SU-DHL-6 (cell line): ENCODE measurements around the gene MCTP1.
"Not testable (repeated sequence)": the region's sequence is repeated elsewhere in the genome, so short reads cannot be mapped to it uniquely, and the experiment has no call there.

Experiments
- H2AFZ ChIP-seq: fragments of 200-600 bp; sonication (generic); 2 replicates; pipeline ENCODE4 v1.6.1; 2014; ENCODE audit warnings: low read depth, mild to moderate bottlenecking, moderate library complexity, mixed read lengths, antibody characterized with exemption, low read length; ENCODE audit not compliant: severe bottlenecking
- H3F3A ChIP-seq: fragments of 200-600 bp; shearing (Covaris generic); 2 replicates; pipeline ENCODE4 v1.6.0; 2016; ENCODE audit warnings: antibody characterized with exemption, mild to moderate bottlenecking; ENCODE audit not compliant: insufficient read depth
- H3K27ac ChIP-seq: fragments of 200-600 bp; sonication (generic); 2 replicates; pipeline ENCODE4 v1.5.1; 2016; ENCODE audit warnings: low read depth, mild to moderate bottlenecking, low read length, moderate library complexity, mixed read lengths
- H3K27me3 ChIP-seq: fragments of 200-600 bp; sonication (generic), shearing (Covaris generic); 2 replicates; pipeline ENCODE4 v1.6.0; 2014; ENCODE audit warnings: mild to moderate bottlenecking, low read length
- H3K36me3 ChIP-seq: fragments of 200-600 bp; sonication (generic); 2 replicates; pipeline ENCODE4 v1.6.1; 2014; ENCODE audit warnings: mild to moderate bottlenecking, low read length, mixed read lengths
- H3K4me2 ChIP-seq: fragments of 300-600, 200-600 bp; shearing (Covaris generic), sonication (generic); 2 replicates; pipeline ENCODE4 v1.6.0; 2014; ENCODE audit warnings: low read length, low read depth, mild to moderate bottlenecking; ENCODE audit not compliant: poor library complexity, severe bottlenecking
- H3K4me3 ChIP-seq: fragments of 200-600 bp; sonication (generic); 2 replicates; pipeline ENCODE4 v1.5.1; 2014; ENCODE audit warnings: antibody characterized with exemption, low read length, mild to moderate bottlenecking, mixed read lengths; ENCODE audit not compliant: insufficient read depth, poor library complexity, severe bottlenecking
- H3K79me2 ChIP-seq: fragments of 200-600 bp; sonication (generic); 2 replicates; pipeline ENCODE4 v1.6.1; 2014; ENCODE audit warnings: mild to moderate bottlenecking, low read length, moderate library complexity; ENCODE audit not compliant: insufficient read depth
- H3K9ac ChIP-seq: fragments of 200-600 bp; sonication (generic); 2 replicates; pipeline ENCODE4 v1.7.0; 2014; ENCODE audit warnings: mild to moderate bottlenecking, low read length
- H3K9me2 ChIP-seq: fragments of 200-600 bp; sonication (generic); replicated peaks from 2 replicates; pipeline ENCODE4 v1.6.1; 2014; ENCODE audit warnings: low read length; ENCODE audit not compliant: insufficient read depth
- H3K9me3 ChIP-seq: fragments of 200-600 bp; sonication (generic); 2 replicates; pipeline ENCODE4 v1.6.1; 2014; ENCODE audit warnings: low read length, mixed read lengths; ENCODE audit not compliant: insufficient read depth
- H4K20me1 ChIP-seq: fragments of 200-600 bp; sonication (generic); 2 replicates; pipeline ENCODE4 v1.6.1; 2014; ENCODE audit warnings: low read depth, mild to moderate bottlenecking, antibody characterized with exemption, low read length, moderate library complexity, mixed read lengths
- EZH2phosphoT487 ChIP-seq: fragments of 200-600 bp; sonication (generic), shearing (Covaris generic); conservative IDR thresholded peaks from 2 replicates; pipeline ENCODE4 v1.6.1; 2018; ENCODE audit warnings: mild to moderate bottlenecking, antibody characterized with exemption, low read length, moderate library complexity, mixed read lengths
- TF ChIP-seq, protein P1 (sequence below): fragments of 200-600 bp; sonication (generic); IDR thresholded peaks from one replicate; pipeline ENCODE4 v1.5.1; 2017; ENCODE audit warnings: antibody characterized with exemption, mild to moderate bottlenecking, low read length, moderate library complexity; ENCODE audit not compliant: insufficient read depth, poor library complexity, severe bottlenecking

Gene MCTP1

DNA sequence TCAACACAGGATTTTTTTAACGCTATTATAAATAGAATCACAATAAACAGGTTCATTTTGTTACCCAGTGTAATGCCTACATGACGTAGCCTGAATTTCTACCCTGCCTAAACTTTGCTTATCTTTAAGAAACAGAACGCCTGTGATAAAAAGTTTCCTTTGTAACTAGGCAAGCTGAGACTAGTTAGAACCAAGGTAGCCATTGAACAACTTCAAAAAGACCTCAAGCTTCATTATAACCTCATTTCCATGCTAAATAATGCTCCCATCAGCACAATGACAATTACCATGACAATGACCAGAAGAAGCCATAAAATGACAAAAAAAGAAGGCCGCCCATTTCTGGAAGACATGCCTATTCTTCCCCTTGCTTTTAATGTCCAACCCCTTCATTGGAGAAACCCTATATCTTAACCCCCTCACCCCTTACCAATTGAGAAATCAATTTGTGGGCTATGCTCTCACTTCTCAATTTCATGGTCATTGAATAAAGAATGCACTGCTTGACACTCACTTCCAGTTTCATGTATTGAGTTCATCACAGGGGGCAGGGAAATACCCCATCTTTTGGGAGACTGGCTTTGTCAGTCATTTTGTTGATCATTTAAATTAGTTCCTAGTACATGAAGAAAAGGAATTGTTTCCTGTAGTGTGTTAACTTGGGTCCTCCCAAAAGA, 276.8 kb downstream of the MCTP1 start:
- no peaks in the 10 kb centered on the region for H4K20me1 ChIP-seq
- no peak overlapping the region for H3K27ac ChIP-seq
- H3K79me2 ChIP-seq, result no peaks in the 10 kb centered on the region
- H3K9me3 ChIP-seq, result no peaks in the 10 kb centered on the region
- TF ChIP-seq EZH2phosphoT487, result no peak
- TF ChIP-seq, protein P1, sequence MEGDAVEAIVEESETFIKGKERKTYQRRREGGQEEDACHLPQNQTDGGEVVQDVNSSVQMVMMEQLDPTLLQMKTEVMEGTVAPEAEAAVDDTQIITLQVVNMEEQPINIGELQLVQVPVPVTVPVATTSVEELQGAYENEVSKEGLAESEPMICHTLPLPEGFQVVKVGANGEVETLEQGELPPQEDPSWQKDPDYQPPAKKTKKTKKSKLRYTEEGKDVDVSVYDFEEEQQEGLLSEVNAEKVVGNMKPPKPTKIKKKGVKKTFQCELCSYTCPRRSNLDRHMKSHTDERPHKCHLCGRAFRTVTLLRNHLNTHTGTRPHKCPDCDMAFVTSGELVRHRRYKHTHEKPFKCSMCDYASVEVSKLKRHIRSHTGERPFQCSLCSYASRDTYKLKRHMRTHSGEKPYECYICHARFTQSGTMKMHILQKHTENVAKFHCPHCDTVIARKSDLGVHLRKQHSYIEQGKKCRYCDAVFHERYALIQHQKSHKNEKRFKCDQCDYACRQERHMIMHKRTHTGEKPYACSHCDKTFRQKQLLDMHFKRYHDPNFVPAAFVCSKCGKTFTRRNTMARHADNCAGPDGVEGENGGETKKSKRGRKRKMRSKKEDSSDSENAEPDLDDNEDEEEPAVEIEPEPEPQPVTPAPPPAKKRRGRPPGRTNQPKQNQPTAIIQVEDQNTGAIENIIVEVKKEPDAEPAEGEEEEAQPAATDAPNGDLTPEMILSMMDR, result no peak
- no peaks in the 10 kb centered on the region for H3K36me3 ChIP-seq
- no peaks in the 10 kb centered on the region for H3F3A ChIP-seq
- no peak overlapping the region for H3K4me3 ChIP-seq
- no peak overlapping the region for H3K4me2 ChIP-seq
- no peaks in the 10 kb centered on the region for H3K9me2 ChIP-seq
- H3K9ac ChIP-seq, result no peak overlapping the region
- H3K27me3 ChIP-seq, result no peaks in the 10 kb centered on the region
- H2AFZ ChIP-seq, result no peak overlapping the region

DNA sequence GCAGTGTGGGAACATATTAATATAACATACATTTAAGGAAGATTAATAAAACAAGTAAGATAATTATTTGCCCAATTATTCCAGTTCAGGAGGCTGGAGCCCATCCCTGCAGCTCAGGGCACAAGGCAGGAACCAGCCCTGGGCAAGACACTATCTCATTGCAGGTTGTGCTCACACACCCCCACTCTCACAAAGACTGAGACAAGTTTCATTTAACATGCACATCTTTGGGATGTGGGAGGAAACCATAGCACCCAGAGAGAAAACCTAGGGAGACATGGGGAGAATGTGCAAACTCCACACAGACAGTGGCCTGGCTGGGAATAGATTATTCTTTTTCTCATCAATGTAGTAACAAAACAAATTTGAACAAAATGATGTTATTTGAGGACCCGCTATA, 279.1 kb downstream of the MCTP1 start:
- Histone ChIP-seq H3K36me3 (no peaks in the 10 kb centered on the region), H3K9ac (no peak overlapping the region), H3F3A (no peaks in the 10 kb centered on the region), H3K9me2 (no peaks in the 10 kb centered on the region), H3K4me2 (no peak overlapping the region), H3K27ac (no peak overlapping the region), H3K9me3 (no peaks in the 10 kb centered on the region), H4K20me1 (no peaks in the 10 kb centered on the region), H3K79me2 (no peaks in the 10 kb centered on the region), H2AFZ (no peak overlapping the region), H3K4me3 (no peak overlapping the region), H3K27me3 (no peaks in the 10 kb centered on the region)
- TF ChIP-seq, protein P1, result no peak

DNA sequence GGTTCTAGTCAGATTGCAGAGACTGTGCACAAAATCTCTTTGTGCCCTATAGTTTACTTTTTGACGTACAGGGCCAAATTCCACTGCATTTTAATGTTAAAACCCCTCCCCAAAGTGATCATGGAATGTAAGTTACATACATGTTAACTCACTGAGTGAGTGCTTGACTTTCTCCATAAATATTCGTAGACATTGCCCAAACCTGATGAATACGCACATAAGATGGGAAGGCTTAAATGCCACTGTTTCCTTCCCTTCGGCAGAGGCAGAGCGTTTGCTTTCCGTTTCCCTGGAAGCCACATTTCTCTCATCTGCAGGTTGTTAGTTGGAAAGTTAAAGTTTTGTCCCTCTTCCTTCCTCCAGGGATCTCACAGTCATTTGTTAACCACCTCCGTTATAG, 286.2 kb downstream of the MCTP1 start:
- TF ChIP-seq, protein P1, result no peak
- no peak for TF ChIP-seq EZH2phosphoT487
- Histone ChIP-seq H3K9me2 (no peaks in the 10 kb centered on the region), H4K20me1 (no peaks in the 10 kb centered on the region), H3K27me3 (no peaks in the 10 kb centered on the region), H3K9me3 (no peaks in the 10 kb centered on the region), H3K4me3 (no peak overlapping the region), H3K36me3 (no peaks in the 10 kb centered on the region), H3K4me2 (no peak overlapping the region), H3K9ac (no peak overlapping the region), H3K79me2 (no peaks in the 10 kb centered on the region), H3K27ac (no peak overlapping the region), H3F3A (no peaks in the 10 kb centered on the region), H2AFZ (no peak overlapping the region)

DNA sequence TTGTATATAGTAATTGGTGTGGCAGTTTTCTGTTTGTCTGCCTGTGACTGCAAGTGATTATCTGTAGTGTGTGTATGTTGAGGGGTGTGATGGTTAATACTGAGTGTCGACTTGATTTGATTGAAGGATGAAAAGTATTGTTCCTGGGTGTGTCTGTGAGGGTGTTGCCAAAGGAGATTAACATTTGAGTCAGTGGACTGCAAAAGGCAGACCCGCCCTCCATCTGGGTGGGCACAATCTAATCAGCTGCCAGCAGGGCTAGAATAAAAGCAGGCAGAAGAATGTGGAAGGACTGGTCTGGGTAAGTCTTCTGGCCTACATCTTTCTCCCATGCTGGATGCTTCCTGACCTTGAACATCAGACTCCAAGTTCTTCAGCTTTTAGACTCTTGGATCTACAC, 290.4 kb downstream of the MCTP1 start:
- H3K9ac ChIP-seq, H3K9me2 ChIP-seq, H4K20me1 ChIP-seq, H3F3A ChIP-seq, H3K36me3 ChIP-seq, H3K27me3 ChIP-seq, H3K79me2 ChIP-seq, H3K4me3 ChIP-seq, H3K4me2 ChIP-seq, H3K9me3 ChIP-seq, H3K27ac ChIP-seq, H2AFZ ChIP-seq: not testable (repeated sequence)
